ENCODE data around the gene SLC25A21. TPM values are rescaled to one million over a fixed set of nuclear protein-coding genes. Genes with fewer than 3 reads are reported as not detected.

Gene SLC25A21
- total and polyA plus RNA-seq, 4 donors: 0.65 to 1.4 (median 1.3) TPM; not detected in 1

DNA sequence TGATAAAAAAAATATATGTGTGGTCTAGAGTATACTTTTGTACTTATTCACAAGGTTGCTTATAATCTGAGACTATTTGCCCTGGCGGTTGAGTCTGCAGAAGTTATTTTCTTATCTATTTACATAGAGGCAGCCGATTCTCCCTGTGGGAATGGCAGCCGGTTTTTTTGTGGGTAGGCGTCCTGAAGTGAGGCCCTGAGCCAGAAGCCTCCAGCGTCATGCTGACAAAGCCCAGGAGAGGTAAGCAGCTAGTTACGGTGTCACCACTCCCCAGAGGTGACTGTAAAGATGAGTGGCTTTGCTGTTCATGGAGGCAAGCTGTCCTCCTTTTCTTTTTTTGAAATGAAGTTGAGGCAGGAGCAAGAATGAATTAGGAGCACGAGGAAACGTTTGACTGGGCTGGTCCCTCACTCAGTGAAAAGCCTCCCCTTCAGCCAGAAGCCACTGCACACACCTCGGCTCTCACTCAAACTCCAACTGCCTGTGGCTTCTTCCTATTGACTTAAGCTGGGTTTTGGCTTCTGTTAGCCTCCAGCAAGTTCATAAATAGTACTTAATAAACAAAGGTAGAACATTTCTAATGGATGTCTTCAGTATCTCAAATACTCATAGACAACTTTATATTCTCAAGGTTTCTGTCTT lies 489.2 kb downstream of the SLC25A21 start:
- Histone ChIP-seq H3K36me3 (ENCODE audit: control insufficient read depth in 1 of 2, insufficient read depth in 2 of 2, low read length in 1 of 2) (no peaks in the 10 kb centered on the region), H3K27me3 (ENCODE audit: control insufficient read depth in 1 of 2, insufficient read depth in 2 of 2, low read length in 1 of 2) (no peaks in the 10 kb centered on the region), H3K9me3 (ENCODE audit: control insufficient read depth, low read length) (peaks cover under 1% of the 10 kb centered on the region), H3K27ac (ENCODE audit: low read depth in 1 of 2, low read length in 2 of 2) (no peak overlapping the region), H3K4me3 (ENCODE audit: low read length in 2 of 2) (no peak overlapping the region), H3K4me1 (ENCODE audit: control insufficient read depth in 1 of 2, insufficient read depth in 2 of 2, low read length in 2 of 2) (no peaks in the 10 kb centered on the region)
- ATAC-seq (ENCODE audit: low FRiP score) (no peak), DNase-seq (no peak)
- 21 to 28% methylated on average over 9 of the region's 9 CpGs for WGBS, 2 donors
- intact Hi-C loops (cut with DNase I): no loop called here

DNA sequence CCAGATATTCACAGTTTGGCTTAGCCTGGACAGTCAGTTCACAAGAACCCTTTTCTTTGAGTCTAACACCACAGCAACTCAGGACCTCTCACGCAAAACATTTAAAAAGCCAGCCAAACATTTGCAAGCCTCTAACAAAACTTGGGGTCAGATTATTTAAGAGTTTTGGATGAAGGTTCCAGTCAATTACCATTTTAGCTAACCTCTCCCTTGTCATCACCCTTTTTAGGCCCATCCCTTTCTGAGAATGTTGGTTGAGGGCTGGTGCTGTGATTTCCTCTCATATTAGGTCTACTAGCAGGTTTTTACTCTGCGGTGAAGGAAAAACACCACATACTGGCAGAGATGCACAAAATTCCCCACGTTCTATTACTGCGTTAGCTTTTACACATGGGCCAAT lies 490.1 kb downstream of the SLC25A21 start:
- no peaks in the 10 kb centered on the region for H3K36me3 ChIP-seq (ENCODE audit: control insufficient read depth in 1 of 2, insufficient read depth in 2 of 2, low read length in 1 of 2)
- H3K27ac ChIP-seq (ENCODE audit: low read depth in 1 of 2, low read length in 2 of 2): no peak overlapping the region
- no peaks in the 10 kb centered on the region for H3K9me3 ChIP-seq (ENCODE audit: control insufficient read depth, low read length)
- 87 to 93% methylated on average over 4 of the region's 4 CpGs for WGBS, 2 donors
- DNase-seq (no peak), ATAC-seq (ENCODE audit: low FRiP score) (no peak)
- H3K4me3 ChIP-seq (ENCODE audit: low read length in 2 of 2): no peak overlapping the region
- no peaks in the 10 kb centered on the region for H3K27me3 ChIP-seq (ENCODE audit: control insufficient read depth in 1 of 2, insufficient read depth in 2 of 2, low read length in 1 of 2)
- intact Hi-C loops (cut with DNase I): no loop called here
- H3K4me1 ChIP-seq (ENCODE audit: control insufficient read depth in 1 of 2, insufficient read depth in 2 of 2, low read length in 2 of 2): no peaks in the 10 kb centered on the region

DNA sequence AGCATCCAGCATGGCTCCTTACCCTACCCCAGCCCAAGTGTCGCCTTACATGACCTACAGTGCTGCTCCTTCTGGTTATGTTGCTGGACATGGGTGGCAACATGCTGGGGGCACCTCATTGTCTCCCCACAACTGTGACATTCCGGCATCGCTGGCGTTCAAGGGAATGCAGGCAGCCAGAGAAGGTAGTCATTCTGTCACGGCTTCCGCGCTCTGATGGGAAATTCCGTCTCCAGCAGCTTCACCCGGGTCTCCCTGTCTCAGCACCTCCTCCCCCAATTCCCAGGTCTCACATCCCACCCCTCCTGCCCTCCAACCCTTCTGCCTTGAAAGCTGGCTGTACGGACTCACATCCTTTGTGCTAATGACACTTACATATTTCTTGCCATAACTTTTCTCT lies 496.2 kb downstream of the SLC25A21 start:
- Histone ChIP-seq H3K4me3 (ENCODE audit: low read length in 2 of 2) (no peak overlapping the region), H3K9me3 (ENCODE audit: control insufficient read depth, low read length) (no peaks in the 10 kb centered on the region), H3K27ac (ENCODE audit: low read depth in 1 of 2, low read length in 2 of 2) (no peak overlapping the region), H3K4me1 (ENCODE audit: control insufficient read depth in 1 of 2, insufficient read depth in 2 of 2, low read length in 2 of 2) (no peaks in the 10 kb centered on the region), H3K27me3 (ENCODE audit: control insufficient read depth in 1 of 2, insufficient read depth in 2 of 2, low read length in 1 of 2) (no peaks in the 10 kb centered on the region), H3K36me3 (ENCODE audit: control insufficient read depth in 1 of 2, insufficient read depth in 2 of 2, low read length in 1 of 2) (no peaks in the 10 kb centered on the region)
- WGBS, 2 donors: 39 to 40% methylated on average over 10 of the region's 10 CpGs
- ATAC-seq (ENCODE audit: low FRiP score) (no peak), DNase-seq (no peak)
- intact Hi-C loops (cut with DNase I): no loop called here

DNA sequence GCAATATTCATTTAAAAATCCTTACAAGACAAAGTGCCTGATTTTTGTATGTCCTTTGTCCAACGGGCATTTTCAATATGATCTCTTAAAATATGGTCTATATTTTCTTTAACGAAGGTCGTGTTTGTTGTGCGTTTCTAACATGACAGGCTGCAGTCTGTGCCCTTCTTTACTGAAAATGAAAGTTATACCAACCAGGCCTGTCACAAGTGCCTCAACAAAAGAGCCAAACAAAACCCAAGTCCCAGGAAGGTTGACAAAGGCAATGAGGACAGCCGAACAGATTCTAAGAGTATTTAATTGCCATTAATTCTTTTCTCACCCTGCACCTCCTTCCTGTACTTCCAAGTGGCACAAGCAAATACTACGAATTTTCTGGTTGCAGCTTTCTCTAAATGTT lies 496.8 kb downstream of the SLC25A21 start:
- no peak for DNase-seq
- no peaks in the 10 kb centered on the region for H3K9me3 ChIP-seq (ENCODE audit: control insufficient read depth, low read length)
- no peak overlapping the region for H3K4me3 ChIP-seq (ENCODE audit: low read length in 2 of 2)
- H3K27me3 ChIP-seq (ENCODE audit: control insufficient read depth in 1 of 2, insufficient read depth in 2 of 2, low read length in 1 of 2): no peaks in the 10 kb centered on the region
- ATAC-seq (ENCODE audit: low FRiP score): no peak
- 45 to 61% methylated on average over 6 of the region's 6 CpGs for WGBS, 2 donors
- H3K27ac ChIP-seq (ENCODE audit: low read depth in 1 of 2, low read length in 2 of 2): no peak overlapping the region
- intact Hi-C loops (cut with DNase I): no loop called here
- H3K4me1 ChIP-seq (ENCODE audit: control insufficient read depth in 1 of 2, insufficient read depth in 2 of 2, low read length in 2 of 2): no peaks in the 10 kb centered on the region
- H3K36me3 ChIP-seq (ENCODE audit: control insufficient read depth in 1 of 2, insufficient read depth in 2 of 2, low read length in 1 of 2): no peaks in the 10 kb centered on the region

DNA sequence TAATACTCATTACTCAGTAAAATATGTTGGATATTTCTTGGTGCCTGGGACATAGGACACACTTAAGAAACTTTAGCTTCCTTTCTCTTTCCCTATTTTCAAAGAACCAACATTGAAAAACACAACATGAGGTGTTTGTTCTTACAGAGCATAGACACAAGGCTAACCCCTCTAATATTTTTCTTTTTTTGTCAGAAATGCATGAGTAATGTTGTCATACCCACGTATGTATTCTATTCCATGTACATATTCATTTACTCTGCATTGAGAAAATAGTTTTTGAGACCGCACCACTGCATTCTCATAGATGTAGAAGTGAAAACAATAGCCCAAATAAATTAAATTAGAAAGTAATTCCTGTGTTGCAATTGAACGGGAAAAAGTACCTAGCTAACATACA lies 497.7 kb downstream of the SLC25A21 start:
- H3K4me3 ChIP-seq (ENCODE audit: low read length in 2 of 2): no peak overlapping the region
- no peaks in the 10 kb centered on the region for H3K4me1 ChIP-seq (ENCODE audit: control insufficient read depth in 1 of 2, insufficient read depth in 2 of 2, low read length in 2 of 2)
- WGBS, 2 donors: 66 to 78% methylated on average over 3 of the region's 3 CpGs
- no peaks in the 10 kb centered on the region for H3K36me3 ChIP-seq (ENCODE audit: control insufficient read depth in 1 of 2, insufficient read depth in 2 of 2, low read length in 1 of 2)
- ATAC-seq (ENCODE audit: low FRiP score): no peak
- intact Hi-C loops (cut with DNase I): no loop called here
- no peak for DNase-seq
- no peak overlapping the region for H3K27ac ChIP-seq (ENCODE audit: low read depth in 1 of 2, low read length in 2 of 2)
- no peaks in the 10 kb centered on the region for H3K27me3 ChIP-seq (ENCODE audit: control insufficient read depth in 1 of 2, insufficient read depth in 2 of 2, low read length in 1 of 2)
- no peaks in the 10 kb centered on the region for H3K9me3 ChIP-seq (ENCODE audit: control insufficient read depth, low read length)

DNA sequence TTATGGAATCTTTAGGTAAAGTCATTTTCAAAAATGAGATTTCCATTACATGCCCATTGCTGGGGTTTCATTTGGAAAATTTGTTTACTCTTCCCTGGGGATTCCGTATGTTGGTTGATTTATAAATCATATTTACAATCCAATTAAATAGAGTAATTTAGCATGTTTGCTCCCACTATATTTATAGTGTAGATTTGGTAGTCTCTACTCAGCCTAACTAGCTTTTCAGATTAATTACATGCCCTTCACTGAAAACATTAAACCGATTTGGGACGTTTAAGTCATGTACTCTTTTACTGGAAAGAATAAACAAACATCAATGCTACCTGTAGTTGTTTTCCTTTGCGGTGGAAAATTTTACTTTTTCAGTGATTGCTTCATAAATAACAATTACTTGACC lies 500.3 kb downstream of the SLC25A21 start:
- DNase-seq: no peak
- no peak overlapping the region for H3K4me3 ChIP-seq (ENCODE audit: low read length in 2 of 2)
- intact Hi-C loops (cut with DNase I): no loop called here
- H3K4me1 ChIP-seq (ENCODE audit: control insufficient read depth in 1 of 2, insufficient read depth in 2 of 2, low read length in 2 of 2): no peaks in the 10 kb centered on the region
- H3K36me3 ChIP-seq (ENCODE audit: control insufficient read depth in 1 of 2, insufficient read depth in 2 of 2, low read length in 1 of 2): no peaks in the 10 kb centered on the region
- ATAC-seq (ENCODE audit: low FRiP score): no peak
- H3K27me3 ChIP-seq (ENCODE audit: control insufficient read depth in 1 of 2, insufficient read depth in 2 of 2, low read length in 1 of 2): no peaks in the 10 kb centered on the region
- no peaks in the 10 kb centered on the region for H3K9me3 ChIP-seq (ENCODE audit: control insufficient read depth, low read length)
- H3K27ac ChIP-seq (ENCODE audit: low read depth in 1 of 2, low read length in 2 of 2): no peak overlapping the region
- WGBS, 2 donors: 72 to 82% methylated on average over 4 of the region's 4 CpGs

DNA sequence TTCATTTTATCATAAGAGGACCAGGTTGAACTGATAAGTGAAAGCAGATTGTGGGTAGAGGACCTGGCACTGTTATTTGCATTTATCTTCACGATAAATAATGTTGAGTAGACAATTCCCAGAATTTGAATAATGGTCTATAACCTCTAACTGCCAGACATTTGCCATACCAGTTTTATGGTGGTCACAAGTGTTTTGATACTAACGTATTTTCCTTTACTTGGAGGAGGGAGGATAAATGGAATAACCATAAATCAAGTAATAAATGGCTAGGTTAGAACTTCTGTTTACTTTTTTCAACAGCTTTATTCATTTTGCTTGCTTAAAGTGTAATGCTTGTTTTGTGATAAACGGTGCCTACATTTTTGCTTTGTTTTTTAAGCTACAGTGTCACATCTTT lies 501.3 kb downstream of the SLC25A21 start:
- no peak for ATAC-seq (ENCODE audit: low FRiP score)
- Histone ChIP-seq H3K4me3 (ENCODE audit: low read length in 2 of 2) (no peak overlapping the region), H3K36me3 (ENCODE audit: control insufficient read depth in 1 of 2, insufficient read depth in 2 of 2, low read length in 1 of 2) (no peaks in the 10 kb centered on the region), H3K27ac (ENCODE audit: low read depth in 1 of 2, low read length in 2 of 2) (no peak overlapping the region), H3K27me3 (ENCODE audit: control insufficient read depth in 1 of 2, insufficient read depth in 2 of 2, low read length in 1 of 2) (peaks cover 0 to 3% of the 10 kb centered on the region in 2 donors), H3K4me1 (ENCODE audit: control insufficient read depth in 1 of 2, insufficient read depth in 2 of 2, low read length in 2 of 2) (no peaks in the 10 kb centered on the region), H3K9me3 (ENCODE audit: control insufficient read depth, low read length) (peaks cover 1% of the 10 kb centered on the region)
- DNase-seq: no peak
- WGBS, 2 donors: 45 to 60% methylated on average over 3 of the region's 3 CpGs
- intact Hi-C loops (cut with DNase I): no loop called here

DNA sequence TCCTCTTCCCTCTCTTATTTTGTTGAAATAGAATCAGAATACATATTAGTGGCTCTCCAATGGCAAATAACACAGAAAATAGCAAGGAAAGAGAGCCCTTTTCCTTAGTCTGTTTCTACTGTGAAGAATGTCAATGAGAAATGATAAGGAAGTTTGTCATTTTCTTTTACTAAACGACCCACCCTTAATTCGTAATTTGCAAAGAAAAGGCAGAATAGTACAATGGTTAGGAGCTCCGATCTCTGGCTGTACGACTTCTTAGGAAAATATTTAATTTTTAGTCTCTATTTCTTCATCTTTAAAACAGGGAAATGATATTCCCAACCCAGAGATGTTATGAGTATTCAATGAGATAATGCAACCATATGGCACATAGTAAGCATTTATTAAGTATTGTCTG lies 504.7 kb downstream of the SLC25A21 start:
- no peaks in the 10 kb centered on the region for H3K36me3 ChIP-seq (ENCODE audit: control insufficient read depth in 1 of 2, insufficient read depth in 2 of 2, low read length in 1 of 2)
- H3K9me3 ChIP-seq (ENCODE audit: control insufficient read depth, low read length): peaks cover 1% of the 10 kb centered on the region
- H3K27ac ChIP-seq (ENCODE audit: low read depth in 1 of 2, low read length in 2 of 2): no peak overlapping the region
- ATAC-seq (ENCODE audit: low FRiP score) (no peak), DNase-seq (no peak)
- intact Hi-C loops (cut with DNase I): loop anchor here in 1 of 2 donors (10.0 kb wide), 2 partner anchors 367 to 927 kb away; partner anchors contain the start of genes FOXA1 and TTC6
- WGBS, 2 donors: 60 to 66% methylated on average over 4 of the region's 4 CpGs
- H3K4me1 ChIP-seq (ENCODE audit: control insufficient read depth in 1 of 2, insufficient read depth in 2 of 2, low read length in 2 of 2): no peaks in the 10 kb centered on the region
- no peak overlapping the region for H3K4me3 ChIP-seq (ENCODE audit: low read length in 2 of 2)
- peaks cover 0 to 3% of the 10 kb centered on the region in 2 donors for H3K27me3 ChIP-seq (ENCODE audit: control insufficient read depth in 1 of 2, insufficient read depth in 2 of 2, low read length in 1 of 2)

DNA sequence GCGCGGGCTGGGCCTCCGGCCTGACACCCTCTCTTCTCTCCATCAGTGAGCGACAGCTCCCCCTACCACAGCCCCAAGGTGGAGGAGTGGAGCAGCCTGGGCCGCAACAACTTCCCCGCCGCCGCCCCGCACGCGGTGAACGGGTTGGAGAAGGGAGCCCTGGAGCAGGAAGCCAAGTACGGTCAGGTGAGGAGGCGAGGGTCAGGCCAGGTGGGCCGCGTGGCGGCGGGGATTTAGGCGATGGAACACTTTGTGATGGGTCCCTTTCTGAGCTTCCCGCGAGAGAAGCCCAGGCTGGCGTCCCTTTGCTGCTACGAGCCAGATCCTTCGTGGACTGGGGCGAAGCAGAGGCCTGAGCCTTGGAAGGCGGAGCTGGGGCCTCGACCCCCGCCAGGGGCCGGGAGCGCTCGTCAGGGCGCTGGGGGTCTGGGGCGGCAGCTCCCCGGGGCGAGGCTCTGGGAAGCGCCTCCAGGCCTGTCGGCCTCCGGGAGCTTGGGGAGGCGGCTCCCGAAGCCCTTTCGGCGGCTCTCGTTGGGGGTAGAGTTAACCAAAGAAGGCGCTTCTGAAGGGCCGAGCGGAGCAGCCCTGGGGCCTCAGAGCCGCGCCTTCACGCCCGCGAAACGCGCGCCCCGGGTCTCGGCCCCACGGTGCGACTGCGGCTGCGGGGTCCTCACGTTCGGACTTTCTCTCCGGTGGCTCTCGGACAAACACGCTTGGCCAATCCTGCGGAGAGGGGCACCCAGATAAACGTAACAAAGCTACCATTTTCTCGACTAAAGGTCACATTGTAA lies 505.8 kb downstream of the SLC25A21 start:
- intact Hi-C loops (cut with DNase I): loop anchor here in 1 of 2 donors (10.0 kb wide), 2 partner anchors 368 to 928 kb away; partner anchors contain the start of genes FOXA1 and TTC6
- Histone ChIP-seq H3K9me3 (ENCODE audit: control insufficient read depth, low read length) (peaks cover 1% of the 10 kb centered on the region), H3K27me3 (ENCODE audit: control insufficient read depth in 1 of 2, insufficient read depth in 2 of 2, low read length in 1 of 2) (peaks cover 0 to 3% of the 10 kb centered on the region in 2 donors), H3K36me3 (ENCODE audit: control insufficient read depth in 1 of 2, insufficient read depth in 2 of 2, low read length in 1 of 2) (no peaks in the 10 kb centered on the region), H3K27ac (ENCODE audit: low read depth in 1 of 2, low read length in 2 of 2) (no peak overlapping the region), H3K4me1 (ENCODE audit: control insufficient read depth in 1 of 2, insufficient read depth in 2 of 2, low read length in 2 of 2) (no peaks in the 10 kb centered on the region), H3K4me3 (ENCODE audit: low read length in 2 of 2) (no peak overlapping the region)
- no peak for ATAC-seq (ENCODE audit: low FRiP score)
- no peak for DNase-seq
- 19 to 27% methylated on average over 66 to 68 of the region's 68 CpGs for WGBS, 2 donors

Measured in aorta (tissue), 5 donors.